Lung (tissue), 13 donors: ENCODE measurements around the gene TOM1. TPM values are rescaled to one million over a fixed set of nuclear protein-coding genes. Genes with fewer than 3 reads are reported as not detected.

Experiments
- ATAC-seq: fragments of 200-7000 bp; cut with Tn5 transposase; one replicate; pipeline ENCODE4 v1.9.1; 2020; ENCODE audit warnings: moderate number of reproducible peaks; ENCODE audit not compliant: insufficient read depth, low FRiP score
- DNase-seq, 3 donors: peaks; one replicate each; pipeline ENCODE4 v3.0.0-alpha.2; 2013 to 2017
- H3K27ac ChIP-seq, 2 donors: one replicate each; pipeline ENCODE4 v1.5.1; 2013; ENCODE audit warnings: mild to moderate bottlenecking in 2 of 2, moderate library complexity in 2 of 2, control low read depth in 1 of 2, inconsistent platforms in 1 of 2, low read depth in 1 of 2, low read length in 1 of 2
- H3K27me3 ChIP-seq, 3 donors: one replicate each; pipeline ENCODE4 v1.5.1; 2013; ENCODE audit warnings: low read length in 2 of 3; ENCODE audit not compliant: control insufficient read depth in 3 of 3, insufficient read depth in 3 of 3
- H3K36me3 ChIP-seq, 4 donors: one replicate each; pipeline ENCODE4 v1.5.1; 2013; ENCODE audit warnings: low read length in 4 of 4, mild to moderate bottlenecking in 1 of 4, moderate library complexity in 1 of 4; ENCODE audit not compliant: control insufficient read depth in 4 of 4, insufficient read depth in 4 of 4
- H3K4me1 ChIP-seq, 5 donors: one replicate each; pipeline ENCODE4 v1.5.1; 2013; ENCODE audit warnings: low read length in 5 of 5, mild to moderate bottlenecking in 2 of 5, moderate library complexity in 1 of 5; ENCODE audit not compliant: control insufficient read depth in 5 of 5, insufficient read depth in 5 of 5
- H3K4me3 ChIP-seq: one replicate; pipeline ENCODE4 v1.5.1; 2013; ENCODE audit warnings: mild to moderate bottlenecking, control low read depth, moderate library complexity
- H3K9ac ChIP-seq, 2 donors: one replicate each; pipeline ENCODE4 v1.5.1; 2013; ENCODE audit warnings: low read length in 2 of 2, control low read depth in 1 of 2; ENCODE audit not compliant: insufficient read depth in 1 of 2
- H3K9me3 ChIP-seq, 4 donors: one replicate each; pipeline ENCODE4 v1.5.1; 2013; ENCODE audit warnings: low read length in 3 of 4, mild to moderate bottlenecking in 1 of 4, moderate library complexity in 1 of 4; ENCODE audit not compliant: control insufficient read depth in 4 of 4, insufficient read depth in 3 of 4
- WGBS, 2 donors: extraction: QIAGEN DNeasy Blood & Tissue Kit; methylation state at CpG; one replicate each; pipeline ENCODE4 v1.1.7; 2013; 5-methylcytosine and 5-hydroxymethylcytosine counted together
- polyA plus RNA-seq, 2 donors: library from polyadenylated mRNA; stranded (reverse); fragments of 200-250 nt; gene quantifications; one replicate each; pipeline ENCODE4 v1.2.1, GENCODE V29; 2013
- small RNA-seq: library from RNA; depleted of rRNA; stranded (forward); fragments of <200 nt; gene quantifications from one replicate; pipeline ENCODE3, GENCODE V24; 2014; ENCODE audit warnings: low replicate concordance
- total RNA-seq, 2 donors: library from RNA; depleted of rRNA in 1 of 2; stranded (reverse); fragments of >200 nt in 1 of 2; gene quantifications; one replicate each; pipeline ENCODE4 v1.2.1, GENCODE V29; 2014 to 2021
- TF ChIP-seq, protein P1 (sequence below): IDR thresholded peaks from 2 replicates; pipeline ENCODE4 v1.5.1; 2012; ENCODE audit warnings: mild to moderate bottlenecking; ENCODE audit errors: control extremely low read depth, extremely low read depth
- donor health status: control.
- donor health status: control.
- donor health status: Bipolar disorder and iron deficiency.
- donor health status: healthy.
- donor health status: DM: yes; HTN: yes; CAD: no.

The TOM1 gene
- total and polyA plus RNA-seq, 4 donors: 53.4 to 131 (median 72.6) TPM

DNA sequence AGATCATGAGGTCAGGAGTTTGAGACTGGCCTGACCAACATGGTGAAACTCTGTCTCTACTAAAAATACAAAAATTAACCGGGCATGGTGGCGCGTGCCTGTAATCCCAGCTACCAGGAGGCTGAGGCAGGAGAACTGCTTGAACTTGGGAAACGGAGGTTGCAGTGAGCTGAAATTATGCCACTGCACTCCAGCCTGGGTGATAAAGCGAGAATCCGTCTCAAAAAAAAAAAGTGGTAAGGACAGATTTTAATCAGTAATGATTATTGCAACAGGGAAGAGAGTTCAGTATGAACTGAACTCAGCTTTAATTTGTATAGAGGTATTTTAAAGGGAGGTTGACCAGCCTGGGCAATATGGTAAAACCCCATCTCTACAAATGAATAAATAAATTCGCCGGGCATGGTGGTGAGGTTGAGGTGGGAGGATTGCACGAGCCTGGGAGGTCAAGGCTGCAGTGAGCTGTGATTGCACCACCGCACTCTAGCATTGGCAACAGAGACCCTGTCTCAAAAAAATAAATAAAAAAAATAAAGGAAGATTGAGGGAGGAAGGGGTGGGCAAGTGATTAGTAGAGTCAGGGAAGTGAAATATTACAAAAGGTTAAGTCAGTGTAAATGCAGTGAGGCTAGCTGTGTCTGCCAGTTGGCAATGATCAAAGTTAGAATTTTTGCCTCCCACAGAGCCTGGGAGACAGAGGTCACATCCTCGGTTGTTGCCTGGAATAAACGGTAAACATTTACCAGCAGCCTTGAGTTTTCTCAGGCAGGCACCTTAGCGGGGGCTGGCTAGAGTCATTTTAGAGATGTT is 97.6 kb downstream of the TOM1 start:
- Histone ChIP-seq H3K27ac (no peak overlapping the region), H3K4me3 (no peak overlapping the region), H3K4me1 (peaks cover 3 to 22% (median 5%) of the 10 kb centered on the region in 5 donors), H3K9me3 (no peaks in the 10 kb centered on the region), H3K27me3 (no peaks in the 10 kb centered on the region), H3K9ac (peak overlapping the region in 1 of 2 donors; percentile 59), H3K36me3 (peaks cover 0 to 11% (median 2%) of the 10 kb centered on the region in 4 donors)
- 72 to 75% methylated on average over 13 of the region's 13 CpGs for WGBS, 2 donors
- DNase-seq (peak; percentile 75 to 80 (median 77)), ATAC-seq (no peak)
- TF ChIP-seq, protein P1, sequence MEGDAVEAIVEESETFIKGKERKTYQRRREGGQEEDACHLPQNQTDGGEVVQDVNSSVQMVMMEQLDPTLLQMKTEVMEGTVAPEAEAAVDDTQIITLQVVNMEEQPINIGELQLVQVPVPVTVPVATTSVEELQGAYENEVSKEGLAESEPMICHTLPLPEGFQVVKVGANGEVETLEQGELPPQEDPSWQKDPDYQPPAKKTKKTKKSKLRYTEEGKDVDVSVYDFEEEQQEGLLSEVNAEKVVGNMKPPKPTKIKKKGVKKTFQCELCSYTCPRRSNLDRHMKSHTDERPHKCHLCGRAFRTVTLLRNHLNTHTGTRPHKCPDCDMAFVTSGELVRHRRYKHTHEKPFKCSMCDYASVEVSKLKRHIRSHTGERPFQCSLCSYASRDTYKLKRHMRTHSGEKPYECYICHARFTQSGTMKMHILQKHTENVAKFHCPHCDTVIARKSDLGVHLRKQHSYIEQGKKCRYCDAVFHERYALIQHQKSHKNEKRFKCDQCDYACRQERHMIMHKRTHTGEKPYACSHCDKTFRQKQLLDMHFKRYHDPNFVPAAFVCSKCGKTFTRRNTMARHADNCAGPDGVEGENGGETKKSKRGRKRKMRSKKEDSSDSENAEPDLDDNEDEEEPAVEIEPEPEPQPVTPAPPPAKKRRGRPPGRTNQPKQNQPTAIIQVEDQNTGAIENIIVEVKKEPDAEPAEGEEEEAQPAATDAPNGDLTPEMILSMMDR: no peak

Small RNA genes within 50 kb of the gene (small RNA-seq; reads per million reads assigned to genes)
- 5.3 reads per million, percentile 94 among the genes with 10 or more reads in this experiment for gene MIR3909
- not detected for gene MIR6069

Other genes with a start within 250 kb of the TOM1 start
- not detected for gene ISX, start 233.7 kb upstream of the TOM1 start, total RNA-seq
- gene ISX, start 233.7 kb upstream of the TOM1 start, polyA plus RNA-seq: not detected
- gene HMGXB4, start 42.4 kb upstream of the TOM1 start, total RNA-seq: 10 to 100 TPM; 14.7 to 24.5 TPM
- 1 to 10 TPM; 7.6 to 10.0 TPM for gene HMGXB4, start 42.4 kb upstream of the TOM1 start, polyA plus RNA-seq
- gene HMOX1, start 81.2 kb downstream of the TOM1 start, total RNA-seq: 100 to 1,000 TPM in 1 of 2 donors, 10 to 100 TPM in 1; 59.9 to 151 TPM
- 100 to 1,000 TPM; 120 to 930 TPM for gene HMOX1, start 81.2 kb downstream of the TOM1 start, polyA plus RNA-seq
- gene MCM5, start 100.2 kb downstream of the TOM1 start, total RNA-seq: 10 to 100 TPM; 31.1 to 43.1 TPM
- 10 to 100 TPM; 17.6 to 20.7 TPM for gene MCM5, start 100.2 kb downstream of the TOM1 start, polyA plus RNA-seq
- gene RASD2, start 240.9 kb downstream of the TOM1 start, total RNA-seq: 1 to 10 TPM in 1 of 2 donors, under 1 TPM in 1; 0.14 to 1.1 TPM
- gene RASD2, start 240.9 kb downstream of the TOM1 start, polyA plus RNA-seq: under 1 TPM; 0.40 to 0.47 TPM